GM12878 (cell line): ENCODE measurements around the gene HMCN2. TPM values are rescaled to one million over a fixed set of nuclear protein-coding genes. Genes with fewer than 3 reads are reported as not detected.

Source experiments
- ATAC-seq: fragments of 200-7000 bp; cut with Tn5 transposase; 3 replicates; pipeline ENCODE4 v1.9.1; 2020; ENCODE audit warnings: mild to moderate bottlenecking, moderate library complexity
- BruUV-seq: library from RNA; stranded (reverse); fragments of 400-500 nt; replicated peaks from 2 replicates; lab custom pipeline; 2021; lab: Mats Ljungman, UMichigan
- CTCF ChIA-PET: fragments of 300-600 bp; sonication (Branson Sonifier 250); formaldehyde crosslinking; extraction: SDS; loops from one replicate; lab custom pipeline; 2021; ENCODE audit warnings: inconsistent platforms; lab: Yijun Ruan, JAX
- POLR2A ChIA-PET: fragments of 350-600 bp; formaldehyde crosslinking; extraction: SDS; loops from one replicate; lab custom pipeline; 2021; ENCODE audit warnings: inconsistent platforms; lab: Charles Lee
- RAD21 ChIA-PET: fragments of 300-600 bp; sonication (Branson Sonifier 250); formaldehyde crosslinking; loops from one replicate; lab custom pipeline; 2023; ENCODE audit warnings: antibody characterized with exemption; ENCODE audit not compliant: unreplicated experiment; lab: Charles Lee
- SMC1A ChIA-PET: fragments of 300-600 bp; sonication (Branson Sonifier 250); formaldehyde crosslinking; loops from one replicate; lab custom pipeline; 2023; ENCODE audit not compliant: unreplicated experiment, uncharacterized antibody; lab: Charles Lee
- DNase-seq: peaks from one replicate; pipeline ENCODE4 v3.0.0-alpha.2; 2011; ENCODE audit warnings: low read depth, low spot score
- FAIRE-seq: peaks from 3 replicates; lab custom pipeline; 2011; peaks lifted over from hg19 to GRCh38; lab: Jason Lieb, UNC
- H2AFZ ChIP-seq: 2 replicates; pipeline ENCODE4 v1.6.0; 2011; ENCODE audit warnings: low read depth, low read length, control low read depth; ENCODE audit not compliant: control insufficient read depth
- H3K27ac ChIP-seq: 2 replicates; pipeline ENCODE4 v1.5.1; 2011; ENCODE audit warnings: control low read depth; ENCODE audit not compliant: control insufficient read depth, insufficient read depth
- H3K27me3 ChIP-seq, 2 experiments: replicated peaks in 1 of 2; 2 replicates each; pipeline versions ENCODE4 v1.6.0 to v1.6.1; 2011; ENCODE audit warnings: low read length in 1 of 2; ENCODE audit not compliant: control insufficient read depth in 2 of 2, insufficient read depth in 2 of 2
- H3K36me3 ChIP-seq, 2 experiments: 2 replicates each; pipeline ENCODE4 v1.5.1; 2011; ENCODE audit warnings: low read length in 1 of 2; ENCODE audit not compliant: control insufficient read depth in 2 of 2, insufficient read depth in 2 of 2
- H3K4me1 ChIP-seq: 2 replicates; pipeline ENCODE4 v1.6.1; 2011; ENCODE audit warnings: mild to moderate bottlenecking, low read length, moderate library complexity, mixed read lengths; ENCODE audit not compliant: control insufficient read depth, insufficient read depth
- H3K4me2 ChIP-seq: 2 replicates; pipeline ENCODE4 v1.6.0; 2011; ENCODE audit warnings: control low read depth; ENCODE audit not compliant: control insufficient read depth, insufficient read depth
- H3K4me3 ChIP-seq: fragments of 200-600 bp; sonication (generic); 2 replicates; pipeline ENCODE4 v1.5.1; 2016
- H3K79me2 ChIP-seq: 2 replicates; pipeline ENCODE4 v1.6.0; 2011; ENCODE audit warnings: low read length; ENCODE audit not compliant: control insufficient read depth, insufficient read depth
- H3K9ac ChIP-seq: 2 replicates; pipeline ENCODE4 v1.8.0; 2011; ENCODE audit warnings: low read length, control low read depth, mixed read lengths; ENCODE audit not compliant: control insufficient read depth, insufficient read depth
- H3K9me3 ChIP-seq: replicated peaks from 3 replicates; pipeline ENCODE4 v1.5.1; 2011; ENCODE audit warnings: mild to moderate bottlenecking, low read length; ENCODE audit not compliant: control insufficient read depth, insufficient read depth
- H4K20me1 ChIP-seq: 2 replicates; pipeline ENCODE4 v1.6.0; 2011; ENCODE audit not compliant: control insufficient read depth, insufficient read depth
- CUX1 ChIP-seq: IDR thresholded peaks from 2 replicates; pipeline ENCODE4 v1.6.1; 2012; ENCODE audit warnings: improper control_type of control experiment, low read depth, low read length; ENCODE audit not compliant: insufficient replicate concordance
- EGR1 ChIP-seq, 2 experiments: IDR thresholded peaks; 1 replicate in 1 of 2; 2 replicates in 1 of 2; pipeline ENCODE4 v1.6.1; 2011 to 2012; ENCODE audit warnings: low read depth in 2 of 2, low read length in 2 of 2, borderline replicate concordance in 1 of 2, mild to moderate bottlenecking in 1 of 2, moderate library complexity in 1 of 2
- MTA2 ChIP-seq: fragments of 450-650 bp; IDR thresholded peaks from 2 replicates; pipeline ENCODE4 v1.6.1; 2016; ENCODE audit warnings: low read depth, mild to moderate bottlenecking, moderate library complexity
- NKRF ChIP-seq: fragments of 450-650 bp; conservative IDR thresholded peaks from 2 replicates; pipeline ENCODE4 v1.6.1; 2017; ENCODE audit warnings: mild to moderate bottlenecking, moderate library complexity
- REST ChIP-seq: IDR thresholded peaks from 2 replicates; pipeline ENCODE4 v1.6.1; 2012; ENCODE audit warnings: mild to moderate bottlenecking, low read depth, low read length
- WGBS: methylation state at CpG from one replicate; pipeline ENCODE4 v1.1.6; 2016; ENCODE audit warnings: low lambda C conversion rate; ENCODE audit not compliant: insufficient replicate concordance, insufficient coverage; ENCODE audit errors: missing lambda C conversion rate; 5-methylcytosine and 5-hydroxymethylcytosine counted together
- in situ Hi-C: fragments of 300-500 bp; cut with MboI; formaldehyde crosslinking; loops from 9 replicates; pipeline ENCODE4 v1.14.3; 2018; ENCODE audit warnings: mixed read lengths
- intact Hi-C: fragments of 100-400 bp; cut with micrococcal nuclease; formaldehyde crosslinking; loops from one replicate; pipeline ENCODE4 v1.14.2; 2022; ENCODE audit not compliant: unreplicated experiment
- polyA plus RNA-seq, 11 experiments: library from polyadenylated mRNA; depleted of rRNA in 4 of 11; unstranded in 6 of 11; stranded (reverse) in 5 of 11; fragments of >200 nt; fragmentation: Nextera tagmentation in 4 of 11; fragmentation: Illumina TruSeq in 1 of 11; extraction: Ambion mirVana in 4 of 11; extraction: Trizol in 1 of 11; gene quantifications; 1 replicate in 1 of 11; 2 replicates in 10 of 11; pipeline versions ENCODE4 v1.2.1 to v1.2.3, GENCODE V29; 2011 to 2016; ENCODE audit warnings: inconsistent platforms in 2 of 11, missing spikeins in 2 of 11, low read depth in 1 of 11
- total RNA-seq, 4 experiments: library from RNA; depleted of rRNA in 3 of 4; stranded (reverse); fragments of >200 nt in 3 of 4; fragmentation: Illumina TruSeq in 1 of 4; extraction: Trizol in 1 of 4; gene quantifications; 2 replicates each; pipeline versions ENCODE4 v1.2.1 to v1.2.3, GENCODE V29; 2013 to 2021
- TF ChIP-seq, protein P1 (sequence below): IDR thresholded peaks from 2 replicates; pipeline ENCODE4 v1.6.1; 2012; ENCODE audit warnings: low read depth, low read length, improper control_type of control experiment

HMCN2 gene
- total and polyA plus RNA-seq, 10 of the 15 experiments (the other 5 are each of a cell fraction or from before 2014, with no cell fraction given), result 0.04 TPM; not detected in 9

DNA sequence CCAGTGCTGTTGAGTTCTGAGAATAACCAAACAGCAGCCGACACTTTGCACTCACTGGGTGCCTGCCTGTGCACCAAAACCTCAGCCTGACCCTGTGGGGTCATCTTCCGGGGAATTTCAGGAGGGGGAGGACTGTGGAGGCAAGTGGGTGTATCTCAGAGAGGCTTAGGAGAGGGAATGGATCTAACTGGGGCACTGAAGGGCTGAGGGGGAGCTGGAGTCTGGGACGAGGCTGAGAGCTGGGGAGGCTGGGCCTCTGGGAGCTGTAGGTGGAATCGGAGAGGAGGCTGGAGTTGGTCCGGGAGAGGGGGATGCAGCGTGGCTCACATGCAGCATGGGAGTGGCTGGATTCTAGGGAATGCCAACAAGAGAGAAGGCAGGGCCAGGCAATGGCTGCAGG, 164.3 kb downstream of the HMCN2 start:
- in situ Hi-C loops, result no loop called here

More for the DNA sequence above, 164.3 kb downstream of the HMCN2 start:
- FAIRE-seq, result no peak
- no peaks in the 10 kb centered on the region for H4K20me1 ChIP-seq
- no peaks in the 10 kb centered on the region for H3K79me2 ChIP-seq
- H3K4me2 ChIP-seq, result no peak overlapping the region
- BruUV-seq, result no TSS peak
- ChIA-PET SMC1A (no interaction called here), CTCF (no interaction called here), RAD21 (no interaction called here), POLR2A (no interaction called here)
- H3K4me3 ChIP-seq, result no peak overlapping the region
- H3K27ac ChIP-seq, result no peak overlapping the region
- ATAC-seq, result no peak
- no peak overlapping the region for H3K9ac ChIP-seq
- no peak overlapping the region for H2AFZ ChIP-seq
- H3K9me3 ChIP-seq, result no peaks in the 10 kb centered on the region
- 21% methylated on average over 6 of the region's 6 CpGs for WGBS
- peaks cover 1 to 4% of the 10 kb centered on the region in 2 experiments; a peak in 3 of 4 replicates for H3K27me3 ChIP-seq
- intact Hi-C loops, result no loop called here
- no peak for TF ChIP-seq NKRF
- no peak for TF ChIP-seq REST
- no peak for TF ChIP-seq EGR1 (IDR thresholded peaks at IDR 0.05; ENCODE audit: borderline replicate concordance in 1 of 2, low read depth in 2 of 2, low read length in 2 of 2)
- no peak for TF ChIP-seq MTA2
- no peak for TF ChIP-seq CUX1
- TF ChIP-seq, protein P1, sequence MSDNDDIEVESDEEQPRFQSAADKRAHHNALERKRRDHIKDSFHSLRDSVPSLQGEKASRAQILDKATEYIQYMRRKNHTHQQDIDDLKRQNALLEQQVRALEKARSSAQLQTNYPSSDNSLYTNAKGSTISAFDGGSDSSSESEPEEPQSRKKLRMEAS, result no peak
- DNase-seq, result no peak
- H3K4me1 ChIP-seq, result no peaks in the 10 kb centered on the region
- no peaks in the 10 kb centered on the region for H3K36me3 ChIP-seq
